Activated naive CD8-positive, alpha-beta T cell treated with anti-CD3 and anti-CD28 coated beads, Interleukin-2, amount 50 U/mL, for 16 hours (primary cell): ENCODE results near the gene ANXA2.
A peak's percentile ranks its signal among the peaks of the same experiment; 100 is the strongest.
"Not testable (repeated sequence)": the region's sequence is repeated elsewhere in the genome, so short reads cannot be mapped to it uniquely, and the experiment has no call there.

ENCODE experiments used
- DNase-seq: peaks from one replicate; pipeline ENCODE4 v3.0.0-alpha.2; 2020; ENCODE audit warnings: low read depth, low spot score

Gene ANXA2

GRCh38 chr15:60397772-60398445 is at the start of gene ANXA2:
ANXA2 (minus strand) TSS chr15:60397986; CDS start chr15:60386075, 11,911 bp downstream.
- peak; percentile 43 for DNase-seq

- no peak for DNase-seq
Measured at GRCh38 chr15:60444289-60444912, 46.6 kb upstream of the ANXA2 start.

GRCh38 chr15:60442763-60443162 is 45.0 kb upstream of the ANXA2 start:
- DNase-seq, result no peak

- no peak for DNase-seq
Measured at GRCh38 chr15:60442031-60442650, 44.4 kb upstream of the ANXA2 start.

GRCh38 chr15:60441331-60441730 is 43.5 kb upstream of the ANXA2 start:
- no peak for DNase-seq

GRCh38 chr15:60438646-60439045 is 40.9 kb upstream of the ANXA2 start:
- DNase-seq, result no peak

GRCh38 chr15:60428935-60429334 is 31.1 kb upstream of the ANXA2 start:
- DNase-seq, result no peak

- DNase-seq, result no peak
Measured at GRCh38 chr15:60426870-60427508, 29.2 kb upstream of the ANXA2 start.

GRCh38 chr15:60425461-60425860 is 27.7 kb upstream of the ANXA2 start:
- no peak for DNase-seq

GRCh38 chr15:60424006-60424405 is 26.2 kb upstream of the ANXA2 start:
- DNase-seq, result no peak

GRCh38 chr15:60423537-60423936 is 25.8 kb upstream of the ANXA2 start:
- no peak for DNase-seq

GRCh38 chr15:60421544-60421943 is 23.8 kb upstream of the ANXA2 start:
- no peak for DNase-seq

- DNase-seq, result no peak
Measured at GRCh38 chr15:60420203-60420716, 22.5 kb upstream of the ANXA2 start.

GRCh38 chr15:60419753-60420152 is 22.0 kb upstream of the ANXA2 start:
- no peak for DNase-seq

GRCh38 chr15:60418096-60418495 is 20.3 kb upstream of the ANXA2 start:
- DNase-seq, result no peak

- DNase-seq, result no peak
Measured at GRCh38 chr15:60417112-60417511, 19.3 kb upstream of the ANXA2 start.

GRCh38 chr15:60416484-60416883 is 18.7 kb upstream of the ANXA2 start:
- no peak for DNase-seq

GRCh38 chr15:60414016-60414682 is 16.4 kb upstream of the ANXA2 start:
- no peak for DNase-seq

GRCh38 chr15:60413231-60413824 is 15.5 kb upstream of the ANXA2 start:
- DNase-seq, result no peak

GRCh38 chr15:60412807-60413206 is 15.0 kb upstream of the ANXA2 start:
- not testable (repeated sequence) for DNase-seq

- no peak for DNase-seq
Measured at GRCh38 chr15:60411774-60412425, 14.1 kb upstream of the ANXA2 start.
